HG02759 (cell line): ENCODE results near the gene KCNA10.

Experiments
- ATAC-seq: cut with Tn5 transposase; IDR thresholded peaks from one replicate; pipeline ENCODE4 v1.9.1; 2021; ENCODE audit warnings: mild to moderate bottlenecking, moderate library complexity; ENCODE audit not compliant: unreplicated experiment

KCNA10 gene

DNA sequence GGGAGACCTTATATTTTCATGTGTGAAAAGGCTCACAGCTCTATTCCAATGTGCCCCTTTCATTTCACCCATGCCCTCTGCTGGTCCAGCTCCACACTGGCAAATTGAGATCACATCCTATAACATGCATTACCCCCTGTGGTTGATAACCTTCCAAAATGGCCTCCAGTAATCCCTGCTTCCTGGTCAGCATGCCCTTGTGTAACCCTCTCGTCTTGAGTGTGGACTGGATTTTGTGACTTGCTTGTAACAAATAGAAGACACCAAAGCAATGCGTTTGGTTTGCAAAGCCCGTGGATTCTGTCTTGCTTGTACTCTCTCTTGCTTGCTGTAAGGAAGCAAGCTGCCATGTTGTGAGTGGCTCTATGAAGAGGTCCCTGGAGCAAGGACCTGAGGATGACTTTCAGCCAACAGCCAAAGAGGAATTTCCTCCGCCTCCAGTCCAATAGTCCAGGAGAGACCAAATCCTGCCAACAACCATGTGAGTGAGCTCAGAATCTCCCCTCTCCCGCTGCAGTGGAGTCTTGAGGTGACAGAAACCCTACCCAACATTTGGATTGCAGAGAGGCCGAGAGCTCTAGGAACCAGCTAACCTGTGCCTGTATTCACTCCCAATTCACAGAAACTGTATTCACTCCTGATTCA is 17.4 kb downstream of the KCNA10 start:
- no peak for ATAC-seq

DNA sequence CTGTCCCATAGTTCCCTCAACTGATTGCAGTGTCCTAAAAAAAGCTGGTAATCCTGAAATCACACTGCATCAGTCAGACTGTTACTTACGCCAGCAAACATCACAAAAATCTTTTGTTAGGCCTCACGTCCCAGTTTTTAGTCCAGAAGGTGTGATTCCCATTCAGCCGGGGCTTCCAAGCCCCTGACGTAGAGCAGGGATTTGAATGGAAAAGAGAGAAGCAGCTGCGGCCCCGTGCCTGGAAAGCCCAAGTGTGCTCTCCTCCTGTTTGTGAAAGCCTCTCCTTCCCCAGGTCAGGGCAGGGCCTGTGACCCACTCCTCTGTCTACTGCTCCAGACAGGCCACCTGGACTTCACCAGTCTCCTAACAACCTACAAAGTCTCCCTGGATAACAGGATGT is 20.7 kb downstream of the KCNA10 start:
- no peak for ATAC-seq

- ATAC-seq: peak; percentile 58
Measured at GRCh38 chr1:110495926-110496600, 22.9 kb downstream of the KCNA10 start.

GRCh38 chr1:110494522-110495406 is 24.2 kb downstream of the KCNA10 start:
- ATAC-seq: no peak

GRCh38 chr1:110494036-110494435 is 24.9 kb downstream of the KCNA10 start:
- ATAC-seq: no peak

- ATAC-seq: no peak
Measured at GRCh38 chr1:110493059-110493699, 25.8 kb downstream of the KCNA10 start.

DNA sequence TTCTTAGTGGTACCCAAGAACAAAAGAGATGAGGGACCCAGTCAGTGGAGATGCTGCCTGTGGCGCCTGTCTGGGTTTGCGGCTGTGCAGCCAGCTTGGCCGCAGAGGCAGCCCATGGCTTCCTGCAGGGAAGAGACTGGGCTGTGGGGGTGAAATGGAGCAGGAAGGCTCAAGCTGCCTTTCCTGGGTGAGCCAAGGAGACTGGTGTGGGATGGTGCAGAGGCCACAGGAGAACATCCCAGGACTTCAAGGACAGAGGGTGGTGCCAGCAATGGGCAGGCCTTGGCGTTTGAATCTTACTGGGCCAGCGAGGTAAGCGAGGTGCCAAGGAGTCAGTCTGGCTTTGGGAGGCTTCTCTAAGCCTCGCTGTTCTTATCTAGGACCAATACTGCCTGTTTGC is 26.4 kb downstream of the KCNA10 start:
- ATAC-seq: no peak

DNA sequence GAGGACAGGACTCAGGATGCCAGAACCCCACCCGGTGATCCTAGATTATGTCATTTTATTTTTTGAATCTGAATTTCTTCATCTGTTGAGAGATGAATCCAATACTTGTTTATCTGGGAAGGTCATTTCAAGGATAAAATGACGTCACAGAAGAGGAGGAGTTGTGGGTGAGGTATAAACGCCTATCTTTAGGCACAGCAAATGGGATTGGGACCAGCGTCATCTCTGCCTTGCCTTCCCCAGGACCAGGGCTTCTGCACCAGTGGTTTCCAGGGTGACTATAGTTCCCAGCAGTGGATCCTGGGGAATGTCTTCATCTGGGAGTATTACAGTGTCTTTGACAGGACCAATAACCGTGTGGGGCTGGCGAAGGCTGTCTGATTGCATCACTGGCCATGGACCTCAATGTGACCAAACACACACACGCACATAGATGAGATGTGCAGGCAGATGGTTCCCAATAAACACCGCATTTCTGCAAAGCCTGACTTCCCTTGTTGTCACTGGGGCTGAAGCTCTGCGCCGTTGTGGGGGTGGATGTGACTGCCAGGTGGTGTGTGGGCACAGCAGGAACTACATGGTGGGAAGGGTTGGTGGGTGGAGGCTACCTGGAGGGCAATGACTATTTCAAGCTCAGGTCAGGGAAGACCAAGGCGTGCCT is 28.1 kb downstream of the KCNA10 start:
- ATAC-seq: no peak

DNA sequence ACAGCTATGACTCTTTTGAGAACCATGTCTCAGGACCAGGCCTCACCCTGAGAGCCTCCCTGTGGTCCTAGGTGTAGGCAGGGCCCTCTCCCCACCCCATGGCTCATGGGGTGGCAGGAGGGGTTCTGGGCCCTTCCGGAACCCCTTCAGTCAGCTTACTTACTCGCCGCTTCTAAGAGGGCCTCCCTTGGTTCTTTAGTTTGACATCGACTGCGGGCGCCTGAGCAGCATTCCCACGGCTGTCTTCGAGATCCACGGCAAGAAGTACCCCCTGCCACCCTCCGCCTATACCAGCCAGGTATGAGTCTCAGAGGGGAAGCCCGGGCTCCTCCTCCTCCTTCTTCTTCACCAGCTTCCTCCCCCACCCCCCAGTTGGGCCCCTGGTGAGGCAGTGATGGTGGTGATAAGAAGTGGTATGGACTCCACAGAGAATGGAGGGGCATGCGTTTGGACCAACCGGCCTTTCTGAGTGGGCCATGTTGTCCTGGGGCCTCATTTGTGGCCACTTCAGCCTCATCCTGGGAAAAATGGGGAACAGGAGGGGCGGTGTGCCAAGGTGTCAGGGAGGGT is 28.9 kb downstream of the KCNA10 start:
- no peak for ATAC-seq

GRCh38 chr1:110489406-110489805 is 29.6 kb downstream of the KCNA10 start:
- no peak for ATAC-seq

DNA sequence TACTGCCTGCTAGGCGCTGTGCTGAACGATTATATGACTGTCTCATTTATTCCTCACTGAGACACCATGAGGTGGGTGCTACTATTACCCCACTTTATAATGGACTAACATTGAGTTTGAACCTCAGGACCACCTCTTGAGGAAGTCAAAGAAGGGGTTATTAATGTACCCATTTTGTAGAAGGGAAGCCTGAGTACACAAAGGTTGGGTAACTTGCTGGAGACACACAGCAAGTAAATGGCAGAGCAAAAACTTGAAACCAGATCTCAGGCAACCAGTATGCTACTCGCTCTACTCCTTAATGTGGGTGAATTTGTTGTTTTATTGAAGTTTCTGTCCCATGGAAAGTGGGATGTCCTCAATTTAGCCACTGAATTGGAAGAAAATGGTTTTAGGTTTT is 30.1 kb downstream of the KCNA10 start:
- ATAC-seq: no peak

GRCh38 chr1:110488161-110488560 is 30.8 kb downstream of the KCNA10 start:
- no peak for ATAC-seq

- ATAC-seq: no peak
Measured at GRCh38 chr1:110487726-110488125, 31.2 kb downstream of the KCNA10 start.

GRCh38 chr1:110485725-110486124 is 33.2 kb downstream of the KCNA10 start:
- no peak for ATAC-seq

GRCh38 chr1:110484801-110485200 is 34.2 kb downstream of the KCNA10 start:
- ATAC-seq: no peak

DNA sequence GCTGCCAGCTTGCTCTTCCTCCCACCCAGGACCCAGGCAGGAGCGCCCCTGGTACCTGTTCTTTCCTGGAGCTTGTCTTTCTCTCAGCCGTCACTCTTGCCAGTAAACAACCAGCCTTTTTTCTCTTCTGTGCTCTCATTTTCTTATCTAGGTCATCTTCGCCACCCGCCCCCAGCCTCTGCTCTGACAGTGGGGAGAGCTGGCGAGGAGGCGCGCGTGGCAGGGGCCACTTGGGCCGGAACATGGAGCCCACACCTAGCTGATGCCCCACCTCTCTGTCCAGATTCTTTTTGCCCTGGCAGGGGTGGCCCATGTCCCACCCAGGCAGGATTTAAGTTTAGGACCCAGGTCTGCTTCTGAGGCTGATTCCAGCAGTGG is 35.7 kb downstream of the KCNA10 start:
- ATAC-seq: no peak

- no peak for ATAC-seq
Measured at GRCh38 chr1:110482662-110483307, 36.2 kb downstream of the KCNA10 start.

GRCh38 chr1:110481968-110482623 is 36.9 kb downstream of the KCNA10 start:
- no peak for ATAC-seq

DNA sequence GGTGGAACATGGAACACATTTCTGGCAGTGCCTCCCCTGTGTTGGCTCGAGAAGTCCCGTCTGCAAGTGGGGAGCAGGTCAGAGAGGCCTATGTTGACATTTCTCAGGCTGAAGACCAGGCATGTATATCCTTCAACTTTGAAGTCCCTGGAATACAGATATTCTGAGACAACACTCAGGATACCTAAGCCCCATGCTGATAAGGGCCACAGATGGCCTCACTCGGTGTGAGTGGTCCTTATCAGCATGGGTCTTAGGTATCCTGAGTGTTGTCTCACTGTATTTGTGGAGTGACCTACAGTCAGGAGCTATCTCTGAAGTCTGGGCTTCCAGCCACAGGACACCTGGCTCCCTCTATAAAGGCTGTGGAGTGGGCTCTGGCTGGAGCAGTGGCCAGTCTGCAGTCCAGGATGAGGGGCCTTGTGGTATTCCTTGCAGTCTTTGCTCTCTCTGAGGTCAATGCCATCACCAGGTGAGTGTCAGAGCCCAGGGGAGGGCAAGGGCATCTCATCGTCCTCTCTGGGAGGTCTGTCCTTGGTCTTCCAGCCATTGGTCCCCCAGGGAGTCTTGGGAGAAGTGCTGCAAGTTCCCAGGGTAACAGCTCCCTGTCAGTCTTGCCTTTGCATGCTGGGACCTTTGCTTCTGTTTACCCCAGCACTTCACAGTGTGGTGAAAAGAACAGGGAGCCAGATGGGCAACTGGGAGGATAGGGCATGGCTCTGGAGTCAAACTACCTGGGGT is 38.4 kb downstream of the KCNA10 start:
- no peak for ATAC-seq
